Renal cortical epithelial cell (primary cell): ENCODE results near the gene RAB13. TPM values are rescaled to one million over a fixed set of nuclear protein-coding genes. Genes with fewer than 3 reads are reported as not detected.
A peak's percentile ranks its signal among the peaks of the same experiment; 100 is the strongest.
"Not testable (repeated sequence)": the region's sequence is repeated elsewhere in the genome, so short reads cannot be mapped to it uniquely, and the experiment has no call there.

Experiments
- DNase-seq: peaks from one replicate; pipeline ENCODE4 v3.0.0-alpha.2; 2011; ENCODE audit warnings: low read depth
- total RNA-seq: library from RNA; depleted of rRNA; stranded (reverse); fragments of >200 nt; gene quantifications from 2 replicates; pipeline ENCODE4 v1.2.3, GENCODE V29; 2014

The RAB13 gene
- total RNA-seq = 80.6 and 154 TPM in 2 replicates

DNA sequence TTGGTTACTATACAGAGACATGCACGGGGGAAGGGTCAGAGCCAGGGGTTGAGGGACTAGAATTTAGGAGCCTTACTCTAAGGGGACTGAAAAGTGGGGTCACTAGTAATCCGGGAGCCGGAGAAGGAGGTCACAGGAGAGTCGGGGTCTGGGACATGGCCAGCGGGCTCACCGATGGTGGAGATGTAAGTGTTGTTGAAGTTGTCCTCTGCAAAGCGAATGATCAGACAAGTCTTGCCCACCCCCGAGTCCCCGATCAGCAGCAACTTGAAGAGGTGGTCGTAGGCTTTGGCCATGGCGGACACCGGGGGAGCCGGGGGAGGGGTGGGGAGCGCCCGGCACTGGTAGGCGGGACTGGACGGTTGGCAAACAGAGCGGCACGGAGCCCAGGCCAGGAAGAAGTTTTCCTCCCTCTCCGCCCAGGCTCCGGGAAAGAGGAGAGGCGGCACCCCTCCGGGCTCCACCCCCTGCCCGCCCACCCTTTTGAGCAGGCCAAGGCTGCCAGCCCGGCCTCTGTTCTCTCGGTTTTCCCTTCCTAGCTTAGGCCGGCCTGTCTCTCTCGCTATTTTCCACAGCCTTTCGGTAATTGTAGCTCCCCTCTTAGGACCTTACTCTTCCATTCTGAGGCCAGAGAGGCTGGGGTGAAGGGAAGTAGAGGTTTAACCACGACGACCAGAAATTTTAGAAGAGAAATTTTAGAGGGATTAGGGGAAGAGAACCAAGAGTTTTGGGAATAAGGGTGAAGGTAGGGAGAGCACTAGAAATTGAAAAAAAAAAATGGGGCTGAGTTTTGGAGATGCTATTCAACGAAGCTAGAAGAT lies at the start of gene RAB13:
RAB13 (minus strand) TSS at position 399 of the 821 bp plus-strand sequence; CDS start at position 296, 103 bp downstream.
- peak; percentile 75 for DNase-seq

DNA sequence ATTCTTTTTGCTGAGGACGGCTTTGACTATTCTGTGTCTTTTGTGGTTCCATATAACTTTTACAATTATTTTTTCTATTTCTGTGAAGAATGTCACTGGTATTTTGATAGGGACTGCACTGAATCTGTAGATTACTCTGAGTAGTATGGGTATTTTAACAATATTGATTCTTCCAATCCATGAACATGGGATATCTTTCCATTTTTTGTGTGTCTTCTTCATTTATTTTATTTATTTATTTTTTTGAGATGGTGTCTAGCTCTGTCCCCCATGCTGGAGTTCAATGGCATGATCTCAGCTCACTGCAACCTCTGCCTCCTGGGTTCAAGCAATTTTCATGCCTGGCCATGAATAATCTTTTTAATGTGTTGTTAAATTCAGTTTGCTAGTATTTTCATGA lies 47.6 kb upstream of the RAB13 start:
- DNase-seq = not testable (repeated sequence)

DNA sequence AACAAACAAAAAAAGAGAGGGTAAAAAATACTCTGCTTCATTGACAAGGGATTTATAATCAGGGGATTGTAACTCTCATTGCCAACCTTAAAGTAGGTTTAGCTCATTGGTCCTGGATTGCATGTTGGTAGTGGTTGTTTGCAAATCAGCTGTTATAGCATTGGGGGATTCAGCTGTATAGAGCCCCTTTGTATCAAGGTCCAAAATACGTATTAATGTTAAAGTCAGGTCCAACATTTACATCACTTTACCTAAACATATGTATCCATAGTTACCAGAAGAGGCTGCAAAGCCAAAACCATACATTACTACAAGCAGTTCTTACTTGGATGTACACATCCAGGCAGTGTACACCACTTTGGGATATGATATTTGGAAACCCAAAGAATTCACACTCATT lies 33.8 kb upstream of the RAB13 start:
- DNase-seq = no peak

DNA sequence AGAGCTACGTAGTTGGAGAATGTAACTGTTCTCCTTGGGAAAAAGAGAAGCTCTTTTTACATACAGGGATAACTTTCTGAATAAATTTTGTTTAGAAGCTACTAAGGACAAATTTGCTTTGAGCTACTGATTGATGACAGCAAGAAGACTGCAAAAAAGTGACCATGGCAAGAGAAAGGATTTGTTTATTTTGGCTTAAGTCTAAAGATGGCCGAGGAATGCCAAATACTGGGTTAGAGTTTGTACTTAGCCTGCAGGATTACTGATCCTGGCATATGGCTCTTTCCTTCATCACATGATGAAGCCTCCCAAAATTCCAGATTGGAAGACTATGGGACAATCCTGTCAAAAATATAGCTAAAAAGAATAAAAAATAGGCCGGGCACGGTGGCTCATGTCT lies 33.1 kb upstream of the RAB13 start:
- no peak for DNase-seq

DNA sequence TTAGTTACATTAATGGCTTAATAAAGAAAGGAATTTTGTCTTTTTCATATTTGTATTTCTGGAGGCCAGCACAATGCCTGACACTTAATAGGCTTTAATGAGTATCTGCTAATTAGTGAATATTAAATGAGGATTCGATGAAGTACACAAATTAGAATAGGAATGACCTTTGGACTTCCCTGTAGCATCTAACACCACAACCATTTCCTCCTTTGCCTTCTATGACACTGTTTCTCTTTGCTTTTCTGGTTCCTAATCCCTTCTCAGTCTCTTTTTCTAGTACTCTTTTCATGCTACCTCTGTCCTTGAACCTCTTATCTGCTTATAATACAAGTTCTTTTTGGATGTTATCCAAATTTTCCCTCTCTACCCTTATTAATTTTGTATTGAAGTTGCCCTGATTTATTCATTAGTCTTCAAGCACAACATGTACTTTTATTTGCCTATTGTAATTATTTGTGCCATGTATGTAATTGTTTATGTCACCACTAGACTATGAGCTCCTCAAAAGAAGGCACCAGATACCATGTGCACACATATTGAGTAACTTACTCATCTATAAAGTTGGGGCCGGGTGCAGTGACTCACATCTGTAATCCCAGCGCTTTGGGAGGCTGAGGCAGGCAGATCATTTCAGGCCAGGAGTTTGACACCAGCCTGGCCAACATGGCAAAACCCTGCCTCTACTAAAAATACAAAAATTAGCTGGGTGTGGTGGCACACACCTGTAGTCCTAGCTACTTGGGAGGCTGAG lies 28.2 kb upstream of the RAB13 start:
- DNase-seq = no peak

DNA sequence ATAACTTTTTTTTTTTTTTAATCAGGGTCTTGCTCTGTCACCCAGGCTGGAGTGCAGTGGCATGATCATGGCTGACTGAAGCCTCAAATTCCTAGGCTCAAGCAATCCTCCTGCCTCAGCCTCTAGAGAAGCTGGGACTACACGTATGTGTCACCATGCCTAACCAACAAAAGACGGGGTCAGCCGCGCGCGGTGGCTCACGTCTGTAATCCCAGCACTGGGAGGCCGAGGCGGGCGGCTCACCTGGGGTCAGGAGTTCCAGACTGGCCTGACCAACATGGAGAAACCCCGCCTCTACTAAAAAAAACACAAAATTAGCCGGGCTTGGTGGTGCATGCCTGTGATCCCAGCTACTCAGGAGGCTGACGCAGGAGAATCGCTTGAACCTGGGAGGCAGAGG lies 26.4 kb upstream of the RAB13 start:
- not testable (repeated sequence) for DNase-seq

DNA sequence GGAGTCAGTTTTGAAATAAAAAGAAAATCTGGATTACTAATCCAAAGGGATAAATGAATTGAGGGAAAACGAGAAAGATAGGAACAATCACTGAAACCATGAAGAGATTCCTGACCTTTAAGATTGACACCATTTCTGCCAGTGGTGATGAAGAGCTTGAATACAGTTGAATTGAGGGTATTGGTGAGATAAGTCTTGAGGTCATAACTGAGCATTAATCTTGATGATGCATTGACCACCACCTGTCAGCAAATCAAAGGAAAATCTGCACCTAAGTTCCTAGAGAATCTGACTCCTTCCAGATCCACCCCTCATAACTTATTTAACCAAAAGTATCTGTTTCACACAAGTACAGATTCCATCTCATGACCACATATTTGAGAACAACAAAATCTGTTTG lies 26.0 kb upstream of the RAB13 start:
- DNase-seq = no peak

DNA sequence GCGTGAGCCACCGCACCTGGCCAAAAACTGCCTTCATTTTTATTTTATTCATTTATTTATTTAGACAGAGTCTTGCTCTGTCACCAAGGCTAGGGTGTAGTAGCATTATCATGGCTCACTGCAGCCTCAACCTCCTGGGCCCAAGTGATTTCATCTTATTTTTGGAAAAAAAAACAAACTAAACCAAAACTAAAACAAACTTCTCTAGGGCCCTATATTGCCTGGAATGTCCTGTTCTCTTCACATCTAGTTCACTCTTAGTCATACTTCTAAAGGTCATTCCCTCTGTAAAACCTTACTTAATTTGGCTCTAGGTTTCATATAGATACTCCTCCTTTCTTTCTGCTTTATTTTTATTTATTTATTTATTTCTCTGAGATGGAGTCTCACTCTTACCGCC lies 20.0 kb upstream of the RAB13 start:
- no peak for DNase-seq

DNA sequence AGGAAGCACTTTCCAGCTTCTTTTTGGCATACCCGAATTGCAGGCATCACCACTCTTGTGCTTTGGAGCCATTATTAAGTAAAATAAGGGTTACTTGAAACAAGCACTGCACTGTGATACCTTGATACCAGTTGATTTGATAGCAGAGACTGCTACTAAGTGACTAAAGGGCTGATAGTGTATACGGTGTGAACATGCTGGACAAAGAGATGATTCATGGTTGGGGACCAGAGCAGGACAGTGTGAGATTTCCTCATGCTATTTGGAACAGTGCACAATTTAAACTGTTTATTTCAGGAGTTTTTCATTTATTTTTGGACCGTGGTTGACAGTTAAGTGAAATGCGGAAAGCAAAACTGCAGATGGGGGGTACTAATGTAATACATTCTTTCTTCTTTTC lies 14.3 kb upstream of the RAB13 start:
- DNase-seq = no peak

DNA sequence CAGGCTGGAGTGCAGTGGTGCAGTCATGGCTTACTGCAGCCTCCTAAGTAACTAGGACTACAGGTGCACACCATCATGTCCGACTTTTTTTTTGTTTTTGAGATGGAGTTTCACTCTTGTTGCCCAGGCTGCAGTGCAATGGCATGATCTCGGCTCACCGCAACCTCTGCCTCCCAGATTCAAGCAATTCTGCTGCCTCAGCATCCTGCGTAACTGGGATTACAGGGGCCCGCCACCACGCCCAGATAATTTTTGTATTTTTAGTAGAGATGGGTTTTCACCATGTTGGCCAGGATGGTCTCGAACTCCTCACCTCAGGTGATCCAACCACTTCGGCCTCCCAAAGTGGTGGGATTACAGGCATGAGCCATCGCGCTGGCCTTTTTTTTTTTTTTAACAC lies 10.7 kb upstream of the RAB13 start:
- not testable (repeated sequence) for DNase-seq

DNA sequence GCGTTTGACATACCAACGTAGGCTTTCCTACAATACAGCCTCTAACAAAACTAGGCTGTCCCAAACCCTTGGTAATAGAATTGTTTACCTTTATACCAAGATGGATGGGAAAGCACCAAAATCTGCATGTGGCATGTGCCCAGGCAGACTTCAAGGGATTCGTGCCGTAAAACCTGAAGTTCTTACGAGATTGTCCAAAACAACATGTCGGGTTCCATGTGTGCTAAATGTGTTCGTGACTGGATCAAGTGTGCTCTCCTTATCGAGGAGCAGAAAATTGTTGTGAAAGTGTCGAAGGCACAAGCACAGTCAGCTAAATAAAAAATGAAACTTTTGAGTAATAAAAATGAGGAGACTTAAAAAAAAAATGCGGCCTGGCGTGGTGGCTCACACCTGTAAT lies 9.5 kb upstream of the RAB13 start:
- no peak for DNase-seq

DNA sequence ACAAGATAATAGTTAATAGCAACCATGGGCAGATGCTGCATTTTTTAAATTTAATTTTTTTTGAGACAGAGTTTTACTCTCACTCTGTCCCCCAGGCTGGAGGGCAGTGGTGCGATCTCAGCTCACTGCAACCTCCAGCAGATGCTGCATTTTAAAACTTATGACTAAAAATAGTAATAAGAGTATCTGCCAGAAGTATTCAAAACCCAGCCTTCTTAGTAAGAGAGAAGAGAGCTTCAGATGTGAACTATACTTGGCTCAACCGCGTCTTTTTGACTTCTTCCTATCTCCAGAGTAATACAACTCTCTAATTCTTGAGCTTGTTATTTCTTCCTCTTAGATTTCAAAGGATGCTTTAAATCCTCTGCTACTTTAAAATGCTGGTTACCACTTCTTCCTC lies 9.1 kb upstream of the RAB13 start:
- DNase-seq = no peak

DNA sequence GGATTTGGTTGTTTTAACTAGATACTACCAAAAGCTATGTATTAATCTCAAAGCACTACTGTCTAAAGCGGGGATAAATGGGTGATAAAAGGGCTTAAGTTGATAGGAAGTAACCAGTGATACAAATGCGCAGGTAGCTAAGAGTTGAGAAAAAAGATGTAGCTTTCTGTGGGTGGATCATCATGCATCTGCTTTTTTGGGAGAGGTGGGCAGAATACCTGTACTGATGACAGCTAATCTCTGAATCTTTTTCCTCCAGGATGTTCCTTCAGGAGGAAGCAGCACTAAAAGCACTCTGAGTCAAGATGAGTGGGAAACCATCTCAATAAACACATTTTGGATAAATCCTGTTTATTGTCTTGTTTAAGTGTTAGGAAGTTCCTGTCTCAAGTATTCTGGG lies 5.7 kb upstream of the RAB13 start:
- DNase-seq = no peak

DNA sequence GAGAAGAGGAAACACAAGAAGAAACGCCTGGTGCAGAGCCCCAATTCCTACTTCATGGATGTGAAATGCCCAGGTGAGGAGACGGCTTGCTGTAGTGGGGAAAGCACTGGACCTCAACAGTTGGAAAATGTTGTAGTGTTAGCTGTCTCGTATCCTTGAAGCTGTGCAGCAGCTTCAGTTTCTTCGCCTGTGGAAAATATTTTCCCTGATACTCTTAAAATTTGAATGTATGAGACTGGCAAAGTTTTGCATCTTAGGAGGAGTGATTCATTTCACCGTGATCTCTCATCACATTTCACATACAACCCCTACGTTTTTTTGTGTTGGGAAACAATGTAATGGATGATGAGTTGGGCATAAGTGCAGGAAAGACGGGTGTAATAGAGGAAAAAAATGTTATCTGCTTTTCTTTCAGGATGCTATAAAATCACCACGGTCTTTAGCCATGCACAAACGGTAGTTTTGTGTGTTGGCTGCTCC lies 5.1 kb upstream of the RAB13 start:
- DNase-seq = no peak

DNA sequence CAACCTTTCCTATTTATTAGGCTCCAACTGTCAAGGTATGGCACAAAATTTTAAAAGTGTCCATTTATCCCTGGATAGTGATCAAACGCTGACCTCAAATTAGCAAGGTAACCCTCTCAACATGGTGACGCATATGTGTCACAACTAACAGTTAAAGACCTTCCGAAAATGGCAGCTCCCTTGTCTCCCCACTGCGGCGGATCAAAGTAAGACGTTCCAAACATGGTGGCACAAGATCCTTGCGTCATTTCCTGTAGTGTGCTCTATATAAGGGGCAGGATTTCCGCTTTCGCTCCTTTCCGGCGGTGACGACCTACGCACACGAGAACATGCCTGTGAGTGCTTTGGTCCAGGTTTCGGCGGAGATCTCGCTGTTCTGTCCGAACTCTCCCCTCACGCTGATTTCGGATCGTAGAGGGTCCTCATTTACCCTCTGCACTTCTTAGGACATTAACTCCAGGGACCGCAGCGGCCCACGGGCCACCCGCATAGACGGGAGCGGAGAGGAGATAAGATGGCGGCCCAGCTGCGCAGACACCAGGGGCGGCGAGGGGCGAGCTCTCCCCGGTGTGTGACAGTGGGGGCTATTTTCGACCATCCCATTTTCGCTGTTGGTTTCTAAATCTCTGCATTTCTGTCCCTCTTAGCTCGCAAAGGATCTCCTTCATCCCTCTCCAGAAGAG lies 4.5 kb upstream of the RAB13 start, which contains the start of gene RPS27:
RPS27 (plus strand) TSS at position 295 of the 683 bp plus-strand sequence; CDS start at position 330, 35 bp downstream.
- peak; percentile 98 for DNase-seq

DNA sequence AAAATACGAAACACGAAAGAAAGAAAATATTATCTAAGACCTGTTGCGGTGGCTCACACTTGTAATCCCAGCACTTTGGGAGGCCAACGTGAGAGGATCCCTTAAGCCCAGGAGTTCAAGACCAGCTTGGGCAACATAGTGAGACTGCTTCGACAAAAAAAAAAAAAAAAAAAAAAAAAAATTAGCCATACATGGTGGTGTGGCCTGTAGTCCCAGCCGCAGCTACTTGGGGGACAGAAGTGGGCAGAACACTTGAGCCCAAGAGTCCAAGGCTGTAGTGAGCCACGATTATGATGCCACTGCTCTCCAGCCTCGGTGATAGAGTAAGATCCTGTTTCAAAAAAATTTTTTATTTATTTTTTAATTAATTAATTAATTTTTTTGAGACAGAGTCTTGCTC lies 1.5 kb upstream of the RAB13 start:
- DNase-seq = no peak

DNA sequence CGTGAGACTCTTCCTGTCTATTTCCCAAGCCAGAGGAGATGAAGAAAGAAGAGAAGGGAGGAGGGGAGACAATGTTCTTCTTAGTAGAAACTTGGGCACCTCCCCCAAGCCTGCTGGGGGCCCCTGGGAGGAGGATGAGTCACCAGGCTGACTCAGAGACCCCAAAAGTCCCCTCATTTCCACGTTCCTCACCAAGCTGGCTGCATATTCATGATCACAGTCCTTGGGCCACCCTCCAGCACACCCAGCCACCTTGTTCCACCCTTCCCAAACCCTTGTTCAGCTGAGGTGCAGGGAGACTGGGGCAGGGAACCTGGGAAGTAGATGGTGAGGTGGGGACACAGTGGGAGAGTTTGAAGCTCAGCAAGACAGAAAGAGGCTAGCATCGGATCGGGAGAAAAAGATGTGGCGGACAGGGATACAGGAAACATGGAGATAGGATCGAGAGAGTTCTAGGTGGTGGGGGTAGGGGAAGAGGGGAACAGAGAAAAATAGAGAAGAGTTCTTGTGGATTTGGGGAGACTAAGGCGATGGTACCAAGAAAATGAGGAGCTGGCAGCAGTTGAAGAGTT lies 712 bp downstream of the RAB13 start:
- DNase-seq = peak; percentile 80

DNA sequence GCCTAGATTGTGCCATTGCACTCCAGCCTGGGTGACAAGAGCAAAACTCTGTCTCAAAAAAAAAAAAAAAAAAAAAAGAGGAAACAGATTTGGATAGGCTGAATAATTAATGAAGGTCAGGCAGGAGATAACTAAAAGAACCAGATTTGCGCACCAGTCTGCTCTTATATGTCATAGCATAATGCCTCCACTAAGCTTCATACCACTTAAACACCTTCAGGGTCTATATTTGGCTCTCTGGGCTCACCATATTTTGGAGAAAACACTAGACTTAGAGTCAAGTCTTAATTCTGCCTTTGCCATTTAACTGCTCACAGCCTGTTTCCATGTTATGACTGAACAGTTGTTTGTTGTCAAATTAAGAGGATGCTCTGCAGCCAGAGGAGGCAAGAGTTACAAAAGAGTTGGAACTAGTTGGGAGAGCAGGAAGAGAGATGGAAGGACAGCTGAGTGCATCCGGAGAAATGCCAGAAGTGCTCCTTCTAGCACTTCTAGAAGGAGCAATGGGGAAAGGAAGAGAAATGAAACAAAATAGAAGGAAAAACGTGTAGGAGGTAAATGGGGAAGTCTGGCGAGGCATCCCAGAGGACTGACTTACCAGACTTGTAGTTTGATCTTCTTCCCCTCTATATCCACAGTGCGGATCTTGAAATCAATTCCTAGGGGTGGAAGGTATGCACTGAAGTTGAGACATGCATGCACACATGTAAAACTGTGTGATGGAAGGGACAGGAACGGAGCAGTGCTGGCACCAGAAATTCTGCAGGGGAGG lies 1.8 kb downstream of the RAB13 start:
- no peak for DNase-seq

DNA sequence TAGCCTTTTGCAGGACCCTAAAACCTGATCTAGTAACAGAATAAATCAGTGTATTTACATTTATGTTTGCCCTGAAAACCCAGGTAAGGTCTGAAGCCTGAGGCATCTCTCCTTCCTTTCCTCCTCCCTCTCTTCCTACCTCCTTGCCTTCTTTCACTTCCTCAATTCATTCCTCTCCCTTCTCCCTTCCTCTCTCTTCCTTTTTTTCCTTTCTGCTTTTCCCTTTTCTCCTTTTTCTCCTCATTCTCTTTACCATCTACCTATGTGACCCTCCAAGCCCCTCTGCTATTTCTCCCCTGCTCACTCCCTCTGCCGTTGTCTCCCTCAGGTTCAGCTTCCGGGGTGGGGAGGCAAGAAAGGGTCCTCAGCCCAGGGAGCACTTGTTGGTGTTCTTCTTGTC lies 4.4 kb downstream of the RAB13 start:
- DNase-seq = not testable (repeated sequence)

DNA sequence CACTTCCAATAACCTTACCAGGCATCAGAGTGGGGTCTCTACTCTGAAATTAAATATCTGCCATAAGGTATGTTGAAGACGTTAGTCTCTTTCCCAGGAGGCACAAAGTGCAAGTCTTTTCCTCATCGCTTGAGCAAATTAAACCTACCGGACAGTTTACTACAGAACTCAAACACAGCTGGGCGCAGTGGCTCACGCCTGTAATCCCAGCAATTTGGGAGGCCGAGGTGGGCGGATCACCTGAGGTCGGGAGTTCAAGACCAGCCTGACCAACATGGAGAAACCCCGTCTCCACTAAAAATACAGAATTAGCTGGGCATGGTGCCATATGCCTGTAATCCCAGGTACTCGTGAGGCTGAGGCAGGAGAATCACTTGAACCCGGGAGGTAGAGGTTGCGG lies 7.0 kb downstream of the RAB13 start:
- not testable (repeated sequence) for DNase-seq

DNA sequence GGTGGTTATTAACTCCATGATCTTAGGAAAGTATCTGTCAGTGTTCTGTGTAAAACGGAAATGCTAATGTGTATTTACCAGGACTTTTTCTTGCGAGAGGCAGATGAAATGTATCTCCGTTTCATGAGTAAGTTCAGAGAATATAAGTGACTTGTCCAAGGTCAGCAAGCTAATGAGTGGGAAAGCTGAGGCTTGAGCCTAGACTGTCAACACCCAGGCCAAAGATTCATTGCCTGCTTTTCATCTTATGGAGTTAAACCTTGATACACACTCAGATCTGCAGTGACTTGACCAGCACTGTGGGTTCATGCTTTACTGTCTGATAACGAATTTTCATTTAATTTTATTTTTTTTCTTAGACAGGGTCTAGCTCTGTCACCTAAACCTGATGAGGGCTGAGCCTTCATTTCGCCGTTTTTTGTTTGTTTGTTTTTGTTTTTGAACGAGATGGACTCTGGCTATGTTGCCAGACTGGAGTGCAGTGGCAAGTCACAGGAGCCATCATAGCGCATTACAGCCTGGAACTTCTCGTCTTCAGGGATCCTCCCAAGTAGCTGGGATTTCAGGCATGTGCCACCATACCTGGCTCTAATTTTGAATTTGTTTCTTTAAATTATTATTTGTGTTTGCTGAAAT lies 7.7 kb downstream of the RAB13 start:
- DNase-seq = no peak
